HEK293 (cell line): ENCODE data around the gene TTLL1.

Experiments used
- CTCF ChIA-PET: fragments of 350-600 bp; formaldehyde crosslinking; extraction: SDS; loops from one replicate; lab custom pipeline; 2021; ENCODE audit warnings: antibody characterized with exemption; lab: Yijun Ruan, JAX
- POLR2A ChIA-PET: fragments of 300-600 bp; formaldehyde crosslinking; extraction: SDS; loops from one replicate; lab custom pipeline; 2020; ENCODE audit warnings: antibody characterized with exemption, inconsistent platforms; lab: Yijun Ruan, JAX
- H3K27ac ChIP-seq: fragments of 200-500 bp; sonication (Bioruptor generic); 2 replicates; pipeline ENCODE4 v1.5.1; 2014; ENCODE audit warnings: low read depth, low read length, control low read depth, inconsistent platforms; ENCODE audit errors: extremely low read depth
- H3K36me3 ChIP-seq, 2 experiments: fragments of 200-500 bp in 1 of 2; sonication (Bioruptor generic) in 1 of 2; 1 replicate in 1 of 2; 2 replicates in 1 of 2; pipeline ENCODE4 v1.5.1; 2014 to 2017; ENCODE audit warnings: inconsistent platforms in 2 of 2, low read length in 2 of 2; ENCODE audit not compliant: control insufficient read depth in 2 of 2, insufficient read depth in 1 of 2
- H3K4me1 ChIP-seq: fragments of 200-500 bp; sonication (Bioruptor generic); 2 replicates; pipeline ENCODE4 v1.5.1; 2014; ENCODE audit warnings: mild to moderate bottlenecking, low read length, inconsistent platforms; ENCODE audit not compliant: control insufficient read depth, insufficient read depth
- H3K4me3 ChIP-seq: 2 replicates; pipeline ENCODE4 v1.5.1; 2011; ENCODE audit warnings: low read depth, mild to moderate bottlenecking, control low read depth, low read length, moderate library complexity
- H3K9me3 ChIP-seq: fragments of 200-500 bp; sonication (Bioruptor generic); 2 replicates; pipeline ENCODE4 v1.5.1; 2014; ENCODE audit warnings: low read depth, low read length, inconsistent platforms; ENCODE audit not compliant: control insufficient read depth, insufficient read depth
- BCL11B ChIP-seq: fragments of 450-650 bp; formaldehyde crosslinking; IDR thresholded peaks from 2 replicates; pipeline ENCODE4 v1.5.1; 2016; ENCODE audit warnings: low read depth, missing biosample characterization, missing genetic modification characterization
- EGR2 ChIP-seq: fragments of 450-650 bp; formaldehyde crosslinking; IDR thresholded peaks from 2 replicates; pipeline ENCODE4 v1.5.1; 2016; ENCODE audit warnings: low read depth, missing biosample characterization, missing genetic modification characterization
- KLF1 ChIP-seq: fragments of 450-650 bp; formaldehyde crosslinking; IDR thresholded peaks from 2 replicates; pipeline ENCODE4 v1.5.1; 2016; ENCODE audit warnings: missing biosample characterization, missing genetic modification characterization
- KLF10 ChIP-seq: fragments of 450-650 bp; IDR thresholded peaks from 2 replicates; pipeline ENCODE4 v1.5.1; 2018; ENCODE audit warnings: missing biosample characterization, mild to moderate bottlenecking, missing genetic modification characterization
- KLF17 ChIP-seq: fragments of 450-650 bp; formaldehyde crosslinking; IDR thresholded peaks from 2 replicates; pipeline ENCODE4 v1.5.1; 2016; ENCODE audit warnings: missing biosample characterization, missing genetic modification characterization
- MZF1 ChIP-seq: fragments of 450-650 bp; formaldehyde crosslinking; IDR thresholded peaks from 2 replicates; pipeline ENCODE4 v1.5.1; 2017; ENCODE audit warnings: missing biosample characterization, missing genetic modification characterization, borderline replicate concordance
- SP2 ChIP-seq: fragments of 450-650 bp; formaldehyde crosslinking; IDR thresholded peaks from 2 replicates; pipeline ENCODE4 v1.5.1; 2016; ENCODE audit warnings: missing biosample characterization, missing genetic modification characterization
- ZBTB17 ChIP-seq: fragments of 450-650 bp; formaldehyde crosslinking; IDR thresholded peaks from 2 replicates; pipeline ENCODE4 v1.5.1; 2016; ENCODE audit warnings: missing biosample characterization, missing genetic modification characterization
- ZFHX2 ChIP-seq: fragments of 450-650 bp; formaldehyde crosslinking; conservative IDR thresholded peaks from 2 replicates; pipeline ENCODE4 v1.5.1; 2016; ENCODE audit warnings: missing biosample characterization, missing genetic modification characterization
- ZIC2 ChIP-seq: fragments of 450-650 bp; formaldehyde crosslinking; IDR thresholded peaks from 2 replicates; pipeline ENCODE4 v1.5.1; 2016; ENCODE audit warnings: missing biosample characterization, missing genetic modification characterization
- ZNF132 ChIP-seq: fragments of 450-650 bp; formaldehyde crosslinking; IDR thresholded peaks from 2 replicates; pipeline ENCODE4 v1.5.1; 2017; ENCODE audit warnings: missing biosample characterization, missing genetic modification characterization, borderline replicate concordance
- ZNF221 ChIP-seq: fragments of 450-650 bp; formaldehyde crosslinking; IDR thresholded peaks from 2 replicates; pipeline ENCODE4 v1.5.1; 2017; ENCODE audit warnings: missing biosample characterization, missing genetic modification characterization, borderline replicate concordance
- ZNF391 ChIP-seq: fragments of 450-650 bp; formaldehyde crosslinking; IDR thresholded peaks from 2 replicates; pipeline ENCODE4 v1.5.1; 2016; ENCODE audit warnings: low read depth, missing biosample characterization, missing genetic modification characterization, borderline replicate concordance
- ZNF596 ChIP-seq: fragments of 450-650 bp; IDR thresholded peaks from 2 replicates; pipeline ENCODE4 v1.5.0; 2018; ENCODE audit warnings: missing biosample characterization, mild to moderate bottlenecking, missing genetic modification characterization, moderate library complexity
- ZNF610 ChIP-seq: fragments of 450-650 bp; formaldehyde crosslinking; IDR thresholded peaks from 2 replicates; pipeline ENCODE4 v1.5.1; 2016; ENCODE audit warnings: missing biosample characterization, missing genetic modification characterization, borderline replicate concordance
- ZNF629 ChIP-seq: fragments of 450-650 bp; formaldehyde crosslinking; IDR thresholded peaks from 2 replicates; pipeline ENCODE4 v1.5.1; 2017; ENCODE audit warnings: missing biosample characterization, missing genetic modification characterization
- ZNF677 ChIP-seq: fragments of 450-650 bp; IDR thresholded peaks from 2 replicates; pipeline ENCODE4 v1.5.0; 2018; ENCODE audit warnings: missing biosample characterization, mild to moderate bottlenecking, missing genetic modification characterization, moderate library complexity
- ZNF776 ChIP-seq: fragments of 450-650 bp; formaldehyde crosslinking; IDR thresholded peaks from 2 replicates; pipeline ENCODE4 v1.5.0; 2017; ENCODE audit warnings: missing biosample characterization, missing genetic modification characterization, borderline replicate concordance
- ZSCAN18 ChIP-seq: fragments of 450-650 bp; formaldehyde crosslinking; IDR thresholded peaks from 2 replicates; pipeline ENCODE4 v1.5.1; 2016; ENCODE audit warnings: missing biosample characterization, missing genetic modification characterization
- ZSCAN30 ChIP-seq: fragments of 450-650 bp; IDR thresholded peaks from 2 replicates; pipeline ENCODE4 v1.5.1; 2018; ENCODE audit warnings: missing biosample characterization, mild to moderate bottlenecking, missing genetic modification characterization, moderate library complexity
- TF ChIP-seq, protein P1 (sequence below): fragments of 450-650 bp; formaldehyde crosslinking; IDR thresholded peaks from 2 replicates; pipeline ENCODE4 v1.5.1; 2016; ENCODE audit warnings: missing biosample characterization, missing genetic modification characterization

Gene TTLL1

GRCh38 chr22:43118953-43119458 lies 29.8 kb upstream of the TTLL1 start:
- CTCF ChIA-PET: interaction anchor here (0.6 kb wide), 2 partner anchors 9 to 1212 kb away, joined by 3 read pairs; no protein-coding TSS in a partner anchor
- no peaks in the 10 kb centered on the region for H3K9me3 ChIP-seq
- H3K4me3 ChIP-seq: no peak overlapping the region

GRCh38 chr22:43118024-43118849 lies 29.0 kb upstream of the TTLL1 start:
- POLR2A ChIA-PET: no interaction called here
- H3K4me3 ChIP-seq: no peak overlapping the region
- H3K4me1 ChIP-seq: 0 out of 2 replicates have a peak, but pooled peaks cover 4% of the 10 kb centered on the region
- H3K36me3 ChIP-seq: no peaks in the 10 kb centered on the region
- no peaks in the 10 kb centered on the region for H3K9me3 ChIP-seq
- no peak overlapping the region for H3K27ac ChIP-seq
- CTCF ChIA-PET: interaction anchor here (0.6 kb wide), 3 partner anchors 8 to 1212 kb away, joined by 3 read pairs; no protein-coding TSS in a partner anchor
- TF ChIP-seq ZNF776 (tag by site-specific recombination) (no peak), ZNF132 (tag by site-specific recombination) (no peak), ZSCAN18 (tag by site-specific recombination) (no peak), ZNF677 (tag by site-specific recombination) (no peak), KLF10 (tag by site-specific recombination) (no peak), KLF17 (0 out of 2 replicates have a peak, but pooled peaks have one; percentile 28), MZF1 (tag by site-specific recombination) (no peak), ZIC2 (tag by site-specific recombination) (peak; percentile 97), ZSCAN30 (no peak)

More at GRCh38 chr22:43118953-43119458, 29.8 kb upstream of the TTLL1 start:
- POLR2A ChIA-PET: no interaction called here
- TF ChIP-seq ZBTB17 (tag by site-specific recombination) (peak; percentile 48), KLF1 (peak; percentile 62), EGR2 (peak; percentile 78), ZFHX2 (tag by site-specific recombination) (peak; percentile 80), ZNF629 (tag by site-specific recombination) (peak; percentile 38), ZNF391 (no peak)
- Histone ChIP-seq H3K27ac (no peak overlapping the region), H3K36me3 (no peaks in the 10 kb centered on the region), H3K4me1 (0 out of 2 replicates have a peak, but pooled peaks cover 4% of the 10 kb centered on the region)

- POLR2A ChIA-PET: interaction anchor here (0.6 to 1.2 kb wide), 2 partner anchors 64 to 101 kb away, joined by 3 read pairs; no protein-coding TSS in a partner anchor
- CTCF ChIA-PET: interaction anchor here (0.9 kb wide), 1 partner anchor 10 kb away, joined by 5 read pairs; no protein-coding TSS in a partner anchor
- no peak overlapping the region for H3K27ac ChIP-seq
- H3K4me1 ChIP-seq: 0 out of 2 replicates have a peak, but pooled peaks cover 4% of the 10 kb centered on the region
- H3K4me3 ChIP-seq: no peak overlapping the region
- no peaks in the 10 kb centered on the region for H3K9me3 ChIP-seq
- TF ChIP-seq ZNF610 (tag by site-specific recombination) (no peak), ZNF596 (tag by site-specific recombination) (no peak), SP2 (tag by site-specific recombination) (no peak), ZNF221 (no peak), BCL11B (tag by site-specific recombination) (no peak)
- TF ChIP-seq, protein P1, sequence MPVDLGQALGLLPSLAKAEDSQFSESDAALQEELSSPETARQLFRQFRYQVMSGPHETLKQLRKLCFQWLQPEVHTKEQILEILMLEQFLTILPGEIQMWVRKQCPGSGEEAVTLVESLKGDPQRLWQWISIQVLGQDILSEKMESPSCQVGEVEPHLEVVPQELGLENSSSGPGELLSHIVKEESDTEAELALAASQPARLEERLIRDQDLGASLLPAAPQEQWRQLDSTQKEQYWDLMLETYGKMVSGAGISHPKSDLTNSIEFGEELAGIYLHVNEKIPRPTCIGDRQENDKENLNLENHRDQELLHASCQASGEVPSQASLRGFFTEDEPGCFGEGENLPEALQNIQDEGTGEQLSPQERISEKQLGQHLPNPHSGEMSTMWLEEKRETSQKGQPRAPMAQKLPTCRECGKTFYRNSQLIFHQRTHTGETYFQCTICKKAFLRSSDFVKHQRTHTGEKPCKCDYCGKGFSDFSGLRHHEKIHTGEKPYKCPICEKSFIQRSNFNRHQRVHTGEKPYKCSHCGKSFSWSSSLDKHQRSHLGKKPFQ (tag by site-specific recombination): no peak
- H3K36me3 ChIP-seq: no peaks in the 10 kb centered on the region
Measured at GRCh38 chr22:43116932-43117331, 27.7 kb upstream of the TTLL1 start.
